Fibroblast of gingiva (primary cell): Measurements from ENCODE around the gene ARHGAP15.

Source experiments
- DNase-seq: peaks from one replicate; pipeline ENCODE4 v3.0.0-alpha.2; 2011; ENCODE audit warnings: low read depth

ARHGAP15 gene

DNA sequence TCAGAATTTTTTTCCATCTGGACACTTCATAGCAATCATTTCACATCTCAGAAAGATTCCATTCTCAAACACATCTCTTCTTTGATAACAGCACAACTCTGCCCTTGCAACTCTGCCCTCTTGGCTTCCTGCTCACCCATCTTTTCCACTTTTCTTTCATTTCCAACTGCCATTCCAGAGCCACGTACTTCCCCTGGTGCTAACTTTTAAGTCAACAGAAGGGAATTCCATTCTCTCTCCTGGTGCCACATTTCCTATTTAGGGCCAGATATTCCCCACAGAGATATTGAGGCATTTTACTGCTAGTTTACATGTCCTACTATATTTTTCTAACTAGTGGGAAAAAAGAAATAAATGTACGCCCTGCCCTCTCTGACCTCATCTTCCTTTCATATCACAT is 590.2 kb downstream of the ARHGAP15 start:
- DNase-seq, result no peak

DNA sequence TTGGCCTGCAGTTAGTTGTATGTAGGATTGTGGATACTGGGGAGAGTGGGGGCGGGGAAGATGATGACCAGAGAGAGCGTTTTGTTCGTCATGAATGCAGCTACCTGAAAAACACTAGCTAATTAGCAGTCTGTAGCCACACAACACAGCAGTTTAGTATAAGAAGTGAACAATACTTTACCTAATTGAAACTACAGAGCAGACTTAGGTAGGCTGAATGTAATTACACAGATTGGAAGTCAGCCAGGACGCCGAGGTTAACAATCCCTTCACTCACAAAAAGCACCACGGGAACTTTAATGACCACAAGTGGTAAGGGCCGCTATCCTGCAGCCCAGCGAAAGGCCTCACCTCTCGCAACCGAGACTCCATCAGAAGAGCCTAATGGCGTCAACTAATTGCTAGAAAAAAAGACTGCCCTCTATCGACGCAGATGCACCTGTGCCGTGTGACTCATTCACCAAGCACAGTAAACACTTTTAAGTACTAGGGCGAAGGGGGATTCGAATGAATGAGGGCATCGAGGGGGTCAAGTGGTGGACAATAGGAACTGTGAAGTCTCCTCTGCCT is 591.0 kb downstream of the ARHGAP15 start:
- no peak for DNase-seq

DNA sequence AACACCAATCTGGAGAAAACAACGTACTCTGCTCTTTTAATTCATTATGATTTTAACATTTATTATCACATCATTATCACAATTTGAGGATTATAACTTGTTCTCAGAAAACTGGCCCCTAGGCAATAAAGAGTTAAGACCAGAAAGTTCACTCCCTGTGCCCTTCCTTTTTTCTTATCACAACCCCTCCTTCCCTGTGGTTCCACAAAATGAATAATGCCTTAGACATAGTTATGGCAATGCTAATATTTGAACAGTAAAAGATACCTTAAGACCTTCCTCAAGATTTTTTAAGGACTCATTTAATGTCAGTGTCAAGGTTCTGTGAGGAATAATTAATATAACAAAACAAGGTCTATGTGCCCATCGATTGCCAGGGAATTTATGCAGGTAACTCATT is 596.2 kb downstream of the ARHGAP15 start:
- no peak for DNase-seq

DNA sequence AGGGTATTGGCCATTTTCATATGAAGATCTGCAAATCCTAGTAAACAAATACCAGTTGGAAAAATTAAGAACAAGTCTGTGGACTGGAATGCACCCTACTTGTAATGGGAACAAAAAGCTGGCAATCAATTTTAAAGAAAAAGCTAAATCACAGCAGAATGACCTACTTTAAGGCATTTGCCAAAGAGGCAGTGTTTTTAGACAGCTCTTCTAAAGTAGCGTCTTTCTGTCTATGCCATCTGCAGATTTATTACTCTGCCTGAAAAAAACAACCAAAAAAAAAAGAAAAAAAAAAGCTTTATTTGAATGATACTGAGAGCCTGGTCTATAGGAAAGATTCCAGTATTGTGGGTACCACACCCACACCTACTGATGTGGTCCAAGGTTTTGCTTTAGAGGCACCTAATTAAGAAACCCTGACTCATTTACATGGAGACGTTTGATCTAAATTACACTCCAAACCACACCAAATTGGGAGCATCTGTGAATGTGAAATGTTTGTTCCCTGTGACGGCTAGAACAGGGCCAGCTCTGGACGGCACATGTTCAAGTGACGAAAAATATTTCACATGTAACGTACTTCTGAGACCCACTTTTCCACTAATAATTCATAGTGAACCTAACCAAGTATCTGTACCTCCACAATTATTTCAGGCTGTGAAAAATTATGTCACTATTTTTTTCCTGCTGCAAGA is 597.1 kb downstream of the ARHGAP15 start:
- peak; percentile 4 for DNase-seq

DNA sequence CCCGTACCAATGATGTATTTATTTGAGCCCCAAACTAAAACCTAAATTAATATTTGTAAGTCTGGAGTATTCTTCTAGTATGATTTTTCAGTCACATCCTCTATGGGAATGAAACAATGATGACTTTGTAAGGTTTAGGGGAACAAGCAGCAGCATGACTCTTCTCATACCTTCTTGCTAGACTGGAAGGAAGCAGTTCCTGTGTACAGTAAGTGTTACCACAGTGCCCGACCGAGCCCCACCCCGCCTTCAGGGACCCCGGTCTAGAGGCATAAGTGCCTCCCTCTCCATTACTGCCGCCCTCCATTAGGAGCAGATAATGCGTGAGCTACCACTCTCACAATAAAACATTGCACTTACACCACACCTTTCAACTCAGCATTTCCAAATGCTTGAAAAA is 599.3 kb downstream of the ARHGAP15 start:
- no peak for DNase-seq

DNA sequence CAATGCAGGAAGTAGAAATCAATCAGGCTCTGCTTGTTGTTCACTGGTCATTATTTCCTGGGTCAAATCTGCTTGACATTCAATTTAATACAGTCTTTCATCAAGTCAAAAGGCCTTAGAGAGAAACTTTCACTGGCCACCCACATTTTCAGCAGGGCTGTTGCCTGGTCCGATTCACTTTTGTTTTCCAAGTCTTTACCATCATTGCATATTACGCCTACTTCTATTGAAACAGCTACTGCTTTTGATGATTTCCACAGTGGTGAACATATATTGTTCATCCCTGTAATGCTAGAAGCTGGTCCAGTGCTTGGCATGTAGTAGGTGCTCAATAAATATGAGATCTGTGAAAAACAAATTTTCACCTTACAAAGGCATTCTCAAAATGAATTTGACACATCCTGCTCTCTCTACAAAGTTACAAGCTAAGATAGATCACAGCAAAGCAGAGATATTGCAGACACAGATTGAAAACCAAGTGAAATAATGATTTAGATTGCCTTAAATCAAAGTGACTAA is 600.1 kb downstream of the ARHGAP15 start:
- DNase-seq, result no peak

DNA sequence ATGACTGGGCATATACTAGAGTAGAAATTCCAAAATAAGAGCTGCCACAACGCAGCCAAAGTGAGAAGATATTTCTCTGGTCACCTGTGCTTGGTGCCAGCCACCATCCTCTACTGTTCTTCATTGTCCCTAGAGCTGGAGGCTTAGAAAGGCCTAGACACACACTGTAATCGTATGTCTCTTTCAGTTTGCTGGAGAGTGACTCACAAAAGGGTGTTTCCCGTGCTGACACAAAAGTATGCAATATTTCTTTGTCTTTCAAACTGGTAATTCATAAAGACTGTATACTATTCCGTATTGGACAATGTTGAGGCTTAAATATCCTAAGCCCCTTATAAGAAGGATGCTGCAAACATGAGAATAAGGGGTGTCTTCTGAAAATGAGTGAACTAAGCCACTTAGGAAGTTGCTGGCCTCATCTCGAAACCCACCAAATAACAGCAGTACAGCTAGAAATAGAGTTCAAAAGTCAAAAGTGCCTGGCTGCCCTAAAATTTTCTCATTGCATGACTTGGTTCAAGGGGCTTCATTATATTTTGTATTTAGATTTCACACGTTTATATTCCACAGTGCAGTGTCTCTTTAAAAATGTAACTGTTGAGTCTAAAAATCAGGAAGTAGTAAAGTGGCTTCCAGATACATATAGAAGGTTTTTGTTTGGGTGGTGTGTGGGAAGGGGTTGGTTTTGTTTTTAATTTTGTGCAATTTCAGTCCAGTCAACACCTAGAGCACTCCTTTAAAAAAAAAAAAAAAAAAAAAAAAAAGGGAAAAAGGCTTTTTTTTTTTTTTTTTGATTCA is 601.1 kb downstream of the ARHGAP15 start:
- peak; percentile 10 for DNase-seq

DNA sequence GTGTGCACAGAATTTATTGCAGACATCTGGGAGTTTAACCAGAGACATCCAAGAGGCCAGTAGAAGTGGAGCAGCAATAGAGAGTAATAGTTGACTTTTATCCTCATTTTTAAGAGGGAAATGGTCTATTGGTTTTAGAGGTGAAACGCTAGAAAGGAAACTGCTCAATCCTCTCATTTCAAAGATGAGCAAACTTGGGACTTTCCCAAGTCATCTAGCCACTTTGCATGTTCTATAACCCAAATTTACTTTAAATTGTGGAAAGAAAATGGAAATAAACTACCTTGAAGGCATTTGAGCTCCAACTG is 601.7 kb downstream of the ARHGAP15 start:
- DNase-seq, result no peak

DNA sequence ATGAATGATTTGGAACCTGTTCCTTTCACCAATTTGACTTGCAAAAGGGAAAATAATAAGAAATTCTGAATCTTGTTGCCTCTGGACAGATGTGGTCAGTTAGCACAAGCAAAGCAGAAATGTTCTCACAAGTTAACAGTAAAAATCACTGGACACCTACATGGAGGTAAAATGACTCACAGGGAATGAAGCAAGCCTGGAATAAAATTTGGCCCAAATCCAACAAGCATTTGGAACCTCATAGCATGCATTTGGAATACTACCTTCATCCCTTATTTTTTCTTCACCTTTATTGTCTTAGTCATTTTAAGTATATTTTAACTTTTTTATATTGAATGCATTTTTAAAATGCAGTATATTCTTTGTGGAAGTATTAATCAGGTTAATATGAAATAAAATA is 602.9 kb downstream of the ARHGAP15 start:
- DNase-seq, result no peak

DNA sequence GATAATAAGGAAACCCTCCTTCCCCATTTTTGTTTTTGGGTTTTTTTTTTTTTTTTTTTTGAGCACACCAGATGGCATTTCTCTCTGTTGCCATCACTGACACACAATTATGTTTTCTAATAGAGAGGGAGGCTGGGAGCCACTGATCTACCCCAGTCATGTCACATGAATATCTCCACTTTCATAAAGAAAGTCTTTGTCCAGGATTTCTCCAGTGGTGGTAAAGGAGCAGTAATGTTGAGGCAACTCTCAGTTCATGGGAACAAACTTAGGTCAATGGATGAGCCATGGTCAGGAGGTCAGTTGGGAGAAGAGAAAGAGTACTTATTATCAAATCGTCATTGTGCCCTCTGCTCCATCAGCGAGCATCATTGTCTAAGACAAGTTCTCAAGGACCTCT is 603.7 kb downstream of the ARHGAP15 start:
- no peak for DNase-seq

DNA sequence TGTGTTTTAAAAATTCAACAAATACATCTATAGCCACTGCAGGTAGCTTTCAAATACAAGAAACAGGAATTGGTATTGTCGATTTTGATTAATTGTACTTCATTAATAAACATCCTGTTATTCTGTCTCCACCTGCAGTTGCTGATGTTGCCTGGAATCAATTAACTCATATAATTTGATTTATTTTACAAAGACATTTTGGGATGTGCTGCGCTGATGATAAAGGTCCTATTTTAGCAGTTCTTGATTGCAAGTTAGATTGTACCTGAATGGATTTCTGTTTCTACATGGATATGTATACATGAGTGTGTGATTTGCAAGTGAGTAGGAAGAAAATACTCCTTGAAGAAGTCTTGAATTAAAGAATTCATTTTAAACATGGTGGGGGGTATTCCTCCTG is 605.3 kb downstream of the ARHGAP15 start:
- no peak for DNase-seq

DNA sequence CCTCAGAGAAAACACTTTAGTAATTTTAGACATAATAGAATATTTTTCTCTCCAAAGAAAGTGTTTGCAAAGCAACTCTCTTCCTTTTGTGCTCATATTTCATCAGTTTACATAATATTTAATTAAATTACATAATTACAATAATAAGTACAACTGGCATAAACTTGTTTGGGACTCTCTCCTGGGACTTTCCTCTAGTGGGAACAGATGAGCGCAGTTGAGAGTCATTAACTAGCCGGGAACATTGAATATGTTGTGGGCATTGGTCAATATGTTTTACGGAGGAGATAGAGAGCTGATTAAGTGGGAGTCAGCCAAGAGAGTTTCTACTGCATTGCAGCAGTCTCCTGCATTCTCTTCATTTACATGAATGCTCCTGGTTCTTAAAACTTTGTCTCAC is 607.7 kb downstream of the ARHGAP15 start:
- DNase-seq, result no peak

DNA sequence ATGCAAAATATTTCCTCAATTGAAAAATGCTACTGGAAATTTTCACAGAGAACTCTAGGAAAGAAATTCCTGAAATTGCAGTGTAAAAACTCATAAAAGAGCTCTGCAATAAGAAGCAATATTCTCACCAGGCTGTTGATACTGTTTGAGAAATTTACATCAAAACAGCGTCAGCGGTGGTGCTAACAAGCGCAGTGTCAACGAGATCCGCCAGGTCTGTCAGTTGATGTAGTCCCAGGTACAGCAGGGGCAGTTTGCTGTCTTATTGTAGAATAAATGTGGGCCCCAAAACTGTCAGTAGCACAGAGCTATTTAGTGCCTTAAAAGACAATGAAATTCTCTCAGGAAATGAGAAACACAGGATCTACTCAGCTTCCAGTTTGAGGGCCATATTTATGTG is 611.2 kb downstream of the ARHGAP15 start:
- no peak for DNase-seq

DNA sequence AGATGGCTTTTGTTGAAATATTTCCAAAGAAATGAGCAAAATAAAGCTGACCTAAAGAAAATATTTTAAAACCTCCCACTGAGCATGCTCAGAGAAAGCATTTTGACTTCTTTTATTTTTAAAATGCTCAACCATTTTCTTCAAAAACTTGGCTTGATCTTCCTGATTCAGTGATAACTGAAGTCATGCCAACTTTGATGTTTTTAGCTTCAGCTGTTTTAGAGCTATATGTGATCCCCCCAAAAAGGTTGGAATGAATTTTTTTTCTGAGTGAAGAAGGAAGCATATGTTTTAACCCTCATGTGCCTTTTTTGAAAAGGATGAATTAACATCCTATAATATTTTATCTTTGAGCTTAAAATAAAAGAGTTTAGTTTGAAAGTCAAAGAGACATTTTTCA is 612.0 kb downstream of the ARHGAP15 start:
- DNase-seq, result no peak

DNA sequence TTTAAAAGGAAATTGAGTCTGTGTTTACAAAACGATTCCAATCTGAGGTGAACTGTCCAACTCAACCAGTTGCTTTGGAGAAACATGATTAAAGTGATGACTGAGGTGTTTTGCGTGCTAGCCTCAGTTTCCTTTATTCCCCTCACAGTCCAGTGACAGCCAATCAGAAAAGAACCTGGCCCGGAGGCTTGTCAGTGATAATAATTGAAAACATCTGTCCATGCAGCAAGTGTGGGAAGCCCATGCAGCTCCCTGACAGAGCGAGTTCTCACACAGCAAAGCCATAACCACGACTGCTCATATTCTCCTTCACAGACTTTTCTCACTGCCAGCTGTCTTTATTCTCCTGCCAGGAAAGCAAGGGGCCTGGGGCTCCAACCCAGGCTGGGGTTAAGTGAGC is 613.4 kb downstream of the ARHGAP15 start:
- peak; percentile 21 for DNase-seq

DNA sequence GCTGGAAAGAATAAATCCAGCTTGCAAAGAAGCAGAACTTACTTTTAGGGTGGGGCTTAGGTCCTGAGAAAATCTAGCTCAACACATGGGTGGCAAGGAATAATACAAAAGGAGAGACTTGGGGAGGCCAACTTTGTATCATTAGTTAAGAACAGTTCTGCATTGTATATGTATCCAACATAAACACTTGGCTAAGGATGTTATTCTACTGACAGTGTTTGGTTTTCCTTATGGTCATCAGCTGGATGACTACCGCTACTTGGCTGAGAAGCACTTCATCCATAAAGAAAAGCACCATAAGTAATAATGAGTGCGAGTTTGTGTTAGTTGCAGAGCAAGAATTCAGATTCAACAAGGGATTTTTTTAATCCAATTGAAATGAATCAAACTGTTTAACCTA is 614.9 kb downstream of the ARHGAP15 start:
- DNase-seq, result no peak

DNA sequence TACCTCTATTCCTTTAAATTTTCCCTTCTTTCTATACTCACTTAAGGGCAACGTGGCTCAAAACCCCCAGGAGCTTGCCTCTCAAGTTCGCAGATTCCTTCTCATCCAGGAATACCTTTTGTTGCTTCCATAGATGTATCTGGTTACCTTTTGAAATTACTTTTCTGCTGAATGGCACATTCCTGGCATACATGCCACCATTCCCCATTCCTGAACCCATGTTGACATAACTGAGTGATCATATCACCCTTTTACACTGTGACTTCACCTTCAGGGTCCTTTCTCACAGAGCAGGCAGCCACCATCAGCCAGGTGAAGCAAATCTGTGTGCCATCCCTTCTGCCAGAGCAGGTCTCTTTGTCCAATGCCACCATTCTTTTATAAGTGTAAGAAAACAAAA is 615.8 kb downstream of the ARHGAP15 start:
- no peak for DNase-seq

DNA sequence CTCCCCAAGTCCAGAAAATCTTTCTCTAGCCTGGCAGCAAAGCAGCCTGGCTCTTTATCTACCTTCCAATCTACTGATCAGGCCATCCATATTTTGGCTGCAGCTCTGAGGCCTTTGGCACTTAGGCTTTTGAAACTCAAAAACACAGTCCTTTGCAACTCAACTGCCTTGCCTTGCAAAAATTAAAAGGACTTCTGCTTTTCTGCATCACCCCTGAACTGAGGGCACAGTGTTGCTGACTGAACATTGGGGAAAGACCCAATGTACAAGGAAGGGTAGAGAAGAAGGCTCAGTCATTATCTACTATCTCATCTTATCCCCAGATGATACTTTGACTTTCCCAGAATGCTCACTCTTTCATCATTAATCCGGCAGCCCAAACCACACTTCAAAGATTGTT is 625.5 kb downstream of the ARHGAP15 start:
- no peak for DNase-seq

DNA sequence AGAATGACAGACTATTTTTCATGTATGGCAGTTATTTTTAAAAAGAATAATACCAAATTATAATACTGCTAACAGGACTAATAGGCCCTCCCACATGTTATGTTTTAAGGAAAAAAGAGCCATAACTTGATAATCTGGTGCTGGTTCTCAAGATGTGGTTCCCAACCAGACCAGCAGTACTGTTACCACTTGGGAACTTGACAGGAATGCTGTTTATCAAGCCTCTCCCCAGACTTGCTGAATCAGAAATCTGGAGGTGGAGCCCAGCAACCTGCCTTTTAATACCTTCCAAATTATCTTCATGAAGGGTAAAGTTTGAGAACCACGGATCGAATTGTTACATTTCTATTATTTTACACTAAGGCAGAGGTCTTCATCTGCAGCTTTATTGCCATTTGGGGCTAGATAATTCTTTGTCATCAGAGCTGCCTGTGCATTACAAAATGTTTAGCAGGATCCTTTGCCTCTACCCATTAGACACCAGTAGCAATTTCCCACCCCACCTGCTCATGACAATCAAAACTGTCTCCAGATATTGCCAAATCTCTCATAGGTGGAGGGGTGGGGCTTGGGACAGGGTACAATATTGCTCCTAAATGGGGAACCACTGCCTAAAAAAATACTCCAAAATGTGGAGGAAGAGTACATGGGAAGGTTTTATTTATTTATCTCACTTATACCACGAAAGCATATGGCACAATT is 629.6 kb downstream of the ARHGAP15 start:
- no peak for DNase-seq

DNA sequence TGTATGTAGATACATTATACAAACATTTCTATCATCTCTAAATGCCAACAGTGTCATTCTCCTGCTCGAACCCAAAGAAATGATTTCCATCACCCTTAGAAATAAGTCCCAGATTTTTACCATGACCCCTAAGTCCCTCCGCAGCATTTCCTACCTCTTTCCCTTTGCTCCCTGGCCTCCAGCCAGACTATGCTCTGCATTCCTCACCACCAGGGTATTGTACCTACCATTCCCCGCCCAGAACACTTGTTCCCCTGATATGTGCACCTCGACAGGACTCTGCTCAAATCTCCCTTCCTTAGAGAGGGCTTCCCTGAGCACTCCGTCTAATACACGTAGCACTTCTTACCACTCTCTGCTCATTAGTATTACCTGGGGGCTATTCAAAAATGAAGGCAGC is 630.2 kb downstream of the ARHGAP15 start:
- no peak for DNase-seq

DNA sequence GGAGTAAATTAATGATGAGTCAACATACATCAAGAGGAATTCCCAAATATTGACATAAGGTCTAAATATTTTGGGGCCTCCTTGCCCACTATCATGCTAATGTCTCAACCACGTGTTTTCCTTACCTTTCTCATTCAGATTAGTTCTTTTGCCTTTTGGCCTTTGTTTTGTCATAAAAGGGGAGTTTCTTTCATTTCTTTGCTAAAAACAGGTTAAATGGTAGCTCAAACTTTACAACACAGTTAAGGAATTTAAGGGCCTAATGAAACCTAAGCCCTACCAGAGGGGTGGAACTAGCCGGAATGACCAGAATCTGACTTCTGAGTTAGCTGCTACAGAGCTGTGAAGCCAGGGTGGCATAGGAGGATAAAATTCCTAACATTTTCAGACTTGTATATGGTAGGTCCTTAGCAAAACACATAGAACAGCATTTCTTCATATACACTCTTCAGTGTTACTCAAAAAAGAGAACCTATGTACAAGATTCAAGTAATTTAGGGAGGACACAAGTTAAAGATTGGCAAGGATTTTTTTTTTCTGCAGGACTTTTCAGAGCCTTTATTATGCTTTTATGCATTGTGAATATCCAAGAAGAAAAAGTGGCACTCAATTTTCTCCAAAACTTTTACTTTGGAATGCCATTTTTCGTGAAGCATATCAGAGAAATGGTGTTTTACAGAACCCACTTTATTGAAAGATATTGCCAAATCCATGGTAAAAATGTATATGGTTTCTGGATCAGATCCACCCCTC is 633.1 kb downstream of the ARHGAP15 start:
- no peak for DNase-seq

DNA sequence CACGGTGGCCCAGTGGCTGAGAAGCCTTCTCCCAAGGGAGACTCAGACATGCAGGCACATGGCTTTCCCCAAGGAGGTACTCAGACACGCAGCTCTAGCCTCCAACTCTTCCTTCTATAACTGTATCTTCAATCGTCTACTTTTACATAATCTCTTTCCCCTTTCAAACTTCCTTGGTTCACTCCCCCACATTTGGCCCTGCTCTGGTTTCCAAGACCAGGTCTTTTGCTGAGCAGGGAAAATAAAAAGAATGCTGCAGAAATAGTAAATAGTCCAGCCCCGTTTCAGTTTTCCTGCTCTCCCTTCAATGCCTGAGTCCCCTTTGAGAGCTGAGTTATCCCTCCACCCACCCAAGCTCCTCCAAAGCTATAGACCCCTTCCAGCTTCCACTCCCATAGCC is 635.0 kb downstream of the ARHGAP15 start:
- no peak for DNase-seq
